ENCODE results near the gene SERPINB1. TPM values are rescaled to one million over a fixed set of nuclear protein-coding genes. Genes with fewer than 3 reads are reported as not detected.

The SERPINB1 gene
- polyA plus RNA-seq, 1 of the 3 experiments (the other 2 are of a cell fraction) = 9.4 TPM

DNA sequence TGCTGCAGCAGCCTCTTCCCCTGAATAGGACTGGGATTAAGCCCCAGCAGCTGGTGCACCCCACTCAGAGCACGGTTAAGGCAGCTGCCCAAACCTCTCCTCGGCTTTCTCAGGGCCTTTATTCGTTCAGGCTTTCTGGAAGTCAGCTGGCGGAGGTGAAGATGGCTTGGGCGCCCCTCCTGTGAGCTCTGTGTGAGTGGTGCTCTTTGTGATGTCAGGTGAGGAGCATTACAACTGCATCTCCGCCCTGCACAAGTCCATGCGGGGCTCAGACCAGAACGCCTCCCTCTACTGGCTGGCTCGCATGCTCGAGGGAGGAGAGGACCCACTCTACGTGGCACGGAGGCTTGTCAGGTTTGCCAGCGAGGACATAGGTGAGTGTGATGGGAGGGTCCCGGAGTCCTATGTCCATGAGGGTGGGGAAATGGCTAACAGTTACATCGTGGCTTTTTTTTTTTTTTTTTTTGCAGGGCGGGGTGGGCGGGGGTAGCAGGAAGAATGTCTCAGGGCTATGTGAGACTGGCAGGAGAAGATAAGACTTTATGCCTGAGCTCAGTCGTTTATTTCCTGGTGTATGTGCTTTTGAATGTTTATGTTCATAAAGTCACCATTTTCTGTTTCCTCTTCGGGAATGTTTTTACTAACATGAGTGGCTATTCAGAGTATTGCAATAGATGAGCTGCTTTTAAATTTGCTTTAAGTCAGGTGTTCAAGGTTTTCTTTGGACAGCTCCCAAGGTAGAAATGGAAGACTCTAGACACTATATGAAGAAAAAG, 58.3 kb downstream of the SERPINB1 start:
- TF ChIP-seq USF2 (IDR thresholded peaks at IDR 0.05; ENCODE audit: borderline replicate concordance, low read depth, low read length) = no peak
- no peak for TF ChIP-seq RFX5 (IDR thresholded peaks at IDR 0.05; ENCODE audit: low read length)
- TF ChIP-seq FOSL2 (IDR thresholded peaks at IDR 0.05; ENCODE audit: borderline replicate concordance, low read depth) = no peak
- TF ChIP-seq, protein P1, sequence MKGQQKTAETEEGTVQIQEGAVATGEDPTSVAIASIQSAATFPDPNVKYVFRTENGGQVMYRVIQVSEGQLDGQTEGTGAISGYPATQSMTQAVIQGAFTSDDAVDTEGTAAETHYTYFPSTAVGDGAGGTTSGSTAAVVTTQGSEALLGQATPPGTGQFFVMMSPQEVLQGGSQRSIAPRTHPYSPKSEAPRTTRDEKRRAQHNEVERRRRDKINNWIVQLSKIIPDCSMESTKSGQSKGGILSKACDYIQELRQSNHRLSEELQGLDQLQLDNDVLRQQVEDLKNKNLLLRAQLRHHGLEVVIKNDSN (IDR thresholded peaks at IDR 0.05; ENCODE audit: borderline replicate concordance, low read depth) = no peak
- no peak for TF ChIP-seq POLR2AphosphoS5 (IDR thresholded peaks at IDR 0.05; ENCODE audit: low read depth, low read length)
- no peak for TF ChIP-seq NFIC (IDR thresholded peaks at IDR 0.05; ENCODE audit: borderline replicate concordance)
- no peak for TF ChIP-seq TCF12 (IDR thresholded peaks at IDR 0.05)
- TF ChIP-seq TAF1 (IDR thresholded peaks at IDR 0.05; ENCODE audit: borderline replicate concordance, low read depth, low read length) = no peak
- no peak for TF ChIP-seq SMC3 (IDR thresholded peaks at IDR 0.05; ENCODE audit: low read depth, low read length)
- no peak for TF ChIP-seq CHD2 (IDR thresholded peaks at IDR 0.05; ENCODE audit: low read length, partially characterized antibody)
- no peak for TF ChIP-seq FOXM1 (IDR thresholded peaks at IDR 0.05; ENCODE audit: low read depth)
- TF ChIP-seq, protein P2, sequence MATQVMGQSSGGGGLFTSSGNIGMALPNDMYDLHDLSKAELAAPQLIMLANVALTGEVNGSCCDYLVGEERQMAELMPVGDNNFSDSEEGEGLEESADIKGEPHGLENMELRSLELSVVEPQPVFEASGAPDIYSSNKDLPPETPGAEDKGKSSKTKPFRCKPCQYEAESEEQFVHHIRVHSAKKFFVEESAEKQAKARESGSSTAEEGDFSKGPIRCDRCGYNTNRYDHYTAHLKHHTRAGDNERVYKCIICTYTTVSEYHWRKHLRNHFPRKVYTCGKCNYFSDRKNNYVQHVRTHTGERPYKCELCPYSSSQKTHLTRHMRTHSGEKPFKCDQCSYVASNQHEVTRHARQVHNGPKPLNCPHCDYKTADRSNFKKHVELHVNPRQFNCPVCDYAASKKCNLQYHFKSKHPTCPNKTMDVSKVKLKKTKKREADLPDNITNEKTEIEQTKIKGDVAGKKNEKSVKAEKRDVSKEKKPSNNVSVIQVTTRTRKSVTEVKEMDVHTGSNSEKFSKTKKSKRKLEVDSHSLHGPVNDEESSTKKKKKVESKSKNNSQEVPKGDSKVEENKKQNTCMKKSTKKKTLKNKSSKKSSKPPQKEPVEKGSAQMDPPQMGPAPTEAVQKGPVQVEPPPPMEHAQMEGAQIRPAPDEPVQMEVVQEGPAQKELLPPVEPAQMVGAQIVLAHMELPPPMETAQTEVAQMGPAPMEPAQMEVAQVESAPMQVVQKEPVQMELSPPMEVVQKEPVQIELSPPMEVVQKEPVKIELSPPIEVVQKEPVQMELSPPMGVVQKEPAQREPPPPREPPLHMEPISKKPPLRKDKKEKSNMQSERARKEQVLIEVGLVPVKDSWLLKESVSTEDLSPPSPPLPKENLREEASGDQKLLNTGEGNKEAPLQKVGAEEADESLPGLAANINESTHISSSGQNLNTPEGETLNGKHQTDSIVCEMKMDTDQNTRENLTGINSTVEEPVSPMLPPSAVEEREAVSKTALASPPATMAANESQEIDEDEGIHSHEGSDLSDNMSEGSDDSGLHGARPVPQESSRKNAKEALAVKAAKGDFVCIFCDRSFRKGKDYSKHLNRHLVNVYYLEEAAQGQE (IDR thresholded peaks at IDR 0.05; ENCODE audit: low read depth, low read length) = no peak
- no peak for TF ChIP-seq JUND (IDR thresholded peaks at IDR 0.05)
- no peak for TF ChIP-seq GATA2 (CRISPR knock-in tag; IDR thresholded peaks at IDR 0.05)
- TF ChIP-seq ELF1 (IDR thresholded peaks at IDR 0.05) = no peak
- Histone ChIP-seq H4K20me1 (ENCODE audit: insufficient read depth) (peaks cover 12% of the 10 kb centered on the region; the same call in 1 of the 2 replicates), H3K36me3 (replicated peaks in 1 of 2; ENCODE audit: control insufficient read depth in 1 of 2, insufficient read depth in 2 of 2, low read length in 1 of 2) (peaks cover 27 to 75% of the 10 kb centered on the region in 2 experiments), H3K4me3 (ENCODE audit: low read depth in 2 of 2, low read length in 1 of 2) (no peak overlapping the region), H3K27me3 (ENCODE audit: insufficient read depth) (no peaks in the 10 kb centered on the region), H3K9me3 (no peaks in the 10 kb centered on the region), H3K4me2 (no peak overlapping the region), H3K79me2 (ENCODE audit: insufficient read depth) (peaks cover 66% of the 10 kb centered on the region), H3K9ac (no peak overlapping the region), H3K27ac (ENCODE audit: low read depth in 2 of 2, low read length in 1 of 2) (no peak overlapping the region), H2AFZ (ENCODE audit: low read depth) (no peak overlapping the region), H3K9me2 (no peaks in the 10 kb centered on the region), H3F3A (replicated peaks; ENCODE audit: insufficient read depth) (no peaks in the 10 kb centered on the region), H3K4me1 (ENCODE audit: control insufficient read depth in 1 of 2, insufficient read depth in 2 of 2, low read depth in 1 of 2, low read length in 1 of 2) (no peaks in the 10 kb centered on the region; a peak in 1 of 4 replicates)
- CTCF ChIA-PET = interaction anchor here (0.7 to 1.9 kb wide), 8 partner anchors 8 to 149 kb away, joined by 3 to 11 read pairs (median 4); partner anchors contain the start of genes MYLK4 and WRNIP1
- WGBS (ENCODE audit: low lambda C conversion rate) = 87% methylated on average over 16 of the region's 19 CpGs
- POLR2A ChIA-PET = no interaction called here
- DNase-seq = no peak
